Measurements from ENCODE around the gene RAD9A.

- no peak for TF ChIP-seq POLR2A (IDR thresholded peaks at IDR 0.05)
- no peak for TF ChIP-seq CTCF (IDR thresholded peaks at IDR 0.05)
- no peak for TF ChIP-seq POLR2AphosphoS5 (IDR thresholded peaks at IDR 0.05)
These were observed 43.6 kb upstream of the RAD9A start for GRCh38 chr11:67347964-67348749.

Data from prostate gland (tissue), 2 donors.